ENCODE results near the gene KRT80. TPM values are rescaled to one million over a fixed set of nuclear protein-coding genes. Genes with fewer than 3 reads are reported as not detected.
A peak's percentile ranks its signal among the peaks of the same experiment; 100 is the strongest.

Gene KRT80
- total RNA-seq, 1 donor from 2014 or later, result 7.9 TPM

GRCh38 chr12:52204095-52204930 is 12.5 kb upstream of the KRT80 start:
- Histone ChIP-seq H3K27me3 (no peaks in the 10 kb centered on the region), H3K27ac (no peak overlapping the region), H3K36me3 (no peaks in the 10 kb centered on the region), H3K4me3 (no peak overlapping the region), H3K9me3 (no peaks in the 10 kb centered on the region), H3K4me1 (peaks cover 22% of the 10 kb centered on the region)
- no peak for TF ChIP-seq POLR2AphosphoS5 (IDR thresholded peaks at IDR 0.05; ENCODE audit: insufficient read depth in 1 of 2, low read depth in 1 of 2)
- TF ChIP-seq CTCF (IDR thresholded peaks at IDR 0.05), result no peak
- TF ChIP-seq POLR2A (IDR thresholded peaks at IDR 0.05), result no peak
- intact Hi-C loops (cut with DNase I), result no loop called here
- no peak for DNase-seq (ENCODE audit: extremely low spot score in 2 of 2)

- TF ChIP-seq CTCF (IDR thresholded peaks at IDR 0.05), result no peak
- TF ChIP-seq POLR2AphosphoS5 (IDR thresholded peaks at IDR 0.05; ENCODE audit: insufficient read depth in 1 of 2, low read depth in 1 of 2), result peak; percentile 53 to 65
- no peak for TF ChIP-seq POLR2A (IDR thresholded peaks at IDR 0.05)
- no peaks in the 10 kb centered on the region for H3K9me3 ChIP-seq
- no peak overlapping the region for H3K4me3 ChIP-seq
- no peak for DNase-seq (ENCODE audit: extremely low spot score in 2 of 2)
- H3K27ac ChIP-seq, result no peak overlapping the region
- intact Hi-C loops (cut with DNase I), result no loop called here
- H3K4me1 ChIP-seq, result peaks cover 31% of the 10 kb centered on the region
- no peaks in the 10 kb centered on the region for H3K36me3 ChIP-seq
- no peaks in the 10 kb centered on the region for H3K27me3 ChIP-seq
Observed at GRCh38 chr12:52203079-52203921, 11.5 kb upstream of the KRT80 start.

- intact Hi-C loops (cut with DNase I), result no loop called here
- Histone ChIP-seq H3K9me3 (no peaks in the 10 kb centered on the region), H3K27me3 (no peaks in the 10 kb centered on the region), H3K4me3 (no peak overlapping the region), H3K27ac (no peak overlapping the region), H3K36me3 (no peaks in the 10 kb centered on the region), H3K4me1 (peaks cover 33% of the 10 kb centered on the region)
- TF ChIP-seq CTCF (IDR thresholded peaks at IDR 0.05), result no peak
- TF ChIP-seq POLR2A (IDR thresholded peaks at IDR 0.05), result no peak
- no peak for TF ChIP-seq POLR2AphosphoS5 (IDR thresholded peaks at IDR 0.05; ENCODE audit: insufficient read depth in 1 of 2, low read depth in 1 of 2)
- no peak for DNase-seq (ENCODE audit: extremely low spot score in 2 of 2)
Observed at GRCh38 chr12:52202361-52203078, 10.7 kb upstream of the KRT80 start.

GRCh38 chr12:52201451-52201839 is 9.6 kb upstream of the KRT80 start:
- H3K4me1 ChIP-seq, result peaks cover 33% of the 10 kb centered on the region
- no peaks in the 10 kb centered on the region for H3K27me3 ChIP-seq
- H3K4me3 ChIP-seq, result no peak overlapping the region
- intact Hi-C loops (cut with DNase I), result no loop called here
- H3K9me3 ChIP-seq, result no peaks in the 10 kb centered on the region
- no peak overlapping the region for H3K27ac ChIP-seq
- TF ChIP-seq CTCF (IDR thresholded peaks at IDR 0.05), result no peak
- TF ChIP-seq POLR2A (IDR thresholded peaks at IDR 0.05), result no peak
- no peak for TF ChIP-seq POLR2AphosphoS5 (IDR thresholded peaks at IDR 0.05; ENCODE audit: insufficient read depth in 1 of 2, low read depth in 1 of 2)
- no peaks in the 10 kb centered on the region for H3K36me3 ChIP-seq
- DNase-seq (ENCODE audit: extremely low spot score in 2 of 2), result no peak

Data from vagina (tissue), 2 donors.